ENCODE results near the gene KRTAP10-12. TPM values are rescaled to one million over a fixed set of nuclear protein-coding genes. Genes with fewer than 3 reads are reported as not detected.

The KRTAP10-12 gene
- total and polyA plus RNA-seq, 2 of the 13 experiments (the other 11 are each of a cell fraction or from before 2014, with no cell fraction given), result not detected

DNA sequence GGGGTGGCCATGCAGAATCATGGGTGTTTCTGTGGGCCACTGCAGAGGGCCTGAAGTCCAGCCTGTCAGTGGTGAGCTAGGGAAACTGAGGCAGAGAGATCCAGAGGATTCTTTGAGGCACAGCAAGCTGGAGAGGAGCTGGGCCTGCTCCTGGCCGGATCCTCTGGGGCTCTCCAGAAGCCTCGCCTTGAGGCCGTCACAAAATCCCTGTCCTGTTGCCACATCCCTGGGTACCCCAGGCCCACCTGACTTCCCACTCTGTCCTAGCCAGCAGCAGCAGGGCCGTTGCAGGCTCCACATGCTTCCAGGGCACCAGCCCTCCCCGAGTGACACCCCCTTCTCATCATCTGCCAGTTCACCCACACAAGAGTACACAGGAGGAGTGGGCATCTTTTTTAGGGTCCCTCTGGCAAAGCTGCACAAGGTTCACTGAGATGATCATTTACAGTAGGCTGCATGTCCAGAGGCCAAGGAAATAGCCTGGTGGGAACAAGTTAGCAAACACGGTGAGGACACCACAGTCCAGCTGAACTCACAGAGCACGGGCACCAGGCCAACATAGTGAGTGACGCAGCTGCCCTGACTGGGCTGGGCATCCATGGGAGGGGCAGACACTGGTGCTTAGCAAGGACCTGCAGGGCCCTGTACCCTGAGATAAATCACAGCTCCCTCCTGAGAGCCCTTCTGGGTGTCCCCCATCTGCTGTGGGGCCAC is 39.5 kb downstream of the KRTAP10-12 start (continued):
- TF ChIP-seq, protein P1, sequence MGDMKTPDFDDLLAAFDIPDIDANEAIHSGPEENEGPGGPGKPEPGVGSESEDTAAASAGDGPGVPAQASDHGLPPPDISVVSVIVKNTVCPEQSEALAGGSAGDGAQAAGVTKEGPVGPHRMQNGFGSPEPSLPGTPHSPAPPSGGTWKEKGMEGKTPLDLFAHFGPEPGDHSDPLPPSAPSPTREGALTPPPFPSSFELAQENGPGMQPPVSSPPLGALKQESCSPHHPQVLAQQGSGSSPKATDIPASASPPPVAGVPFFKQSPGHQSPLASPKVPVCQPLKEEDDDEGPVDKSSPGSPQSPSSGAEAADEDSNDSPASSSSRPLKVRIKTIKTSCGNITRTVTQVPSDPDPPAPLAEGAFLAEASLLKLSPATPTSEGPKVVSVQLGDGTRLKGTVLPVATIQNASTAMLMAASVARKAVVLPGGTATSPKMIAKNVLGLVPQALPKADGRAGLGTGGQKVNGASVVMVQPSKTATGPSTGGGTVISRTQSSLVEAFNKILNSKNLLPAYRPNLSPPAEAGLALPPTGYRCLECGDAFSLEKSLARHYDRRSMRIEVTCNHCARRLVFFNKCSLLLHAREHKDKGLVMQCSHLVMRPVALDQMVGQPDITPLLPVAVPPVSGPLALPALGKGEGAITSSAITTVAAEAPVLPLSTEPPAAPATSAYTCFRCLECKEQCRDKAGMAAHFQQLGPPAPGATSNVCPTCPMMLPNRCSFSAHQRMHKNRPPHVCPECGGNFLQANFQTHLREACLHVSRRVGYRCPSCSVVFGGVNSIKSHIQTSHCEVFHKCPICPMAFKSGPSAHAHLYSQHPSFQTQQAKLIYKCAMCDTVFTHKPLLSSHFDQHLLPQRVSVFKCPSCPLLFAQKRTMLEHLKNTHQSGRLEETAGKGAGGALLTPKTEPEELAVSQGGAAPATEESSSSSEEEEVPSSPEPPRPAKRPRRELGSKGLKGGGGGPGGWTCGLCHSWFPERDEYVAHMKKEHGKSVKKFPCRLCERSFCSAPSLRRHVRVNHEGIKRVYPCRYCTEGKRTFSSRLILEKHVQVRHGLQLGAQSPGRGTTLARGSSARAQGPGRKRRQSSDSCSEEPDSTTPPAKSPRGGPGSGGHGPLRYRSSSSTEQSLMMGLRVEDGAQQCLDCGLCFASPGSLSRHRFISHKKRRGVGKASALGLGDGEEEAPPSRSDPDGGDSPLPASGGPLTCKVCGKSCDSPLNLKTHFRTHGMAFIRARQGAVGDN (CRISPR knock-in tag; IDR thresholded peaks at IDR 0.05), result peak; percentile 63
- TF ChIP-seq KDM2A (CRISPR knock-in tag; IDR thresholded peaks at IDR 0.05; ENCODE audit: borderline replicate concordance, low read depth) (peak; percentile 26; the same call in 1 of the 2 replicates), RXRA (CRISPR knock-in tag; IDR thresholded peaks at IDR 0.05) (peak; percentile 70), NFIC (IDR thresholded peaks at IDR 0.05; ENCODE audit: low read length) (peak; percentile 65; the same call in 1 of the 2 replicates), SAP130 (CRISPR knock-in tag; IDR thresholded peaks at IDR 0.05; ENCODE audit: low read depth) (peak; percentile 72), ZNF607 (CRISPR knock-in tag; IDR thresholded peaks at IDR 0.05; ENCODE audit: borderline replicate concordance) (0 out of 2 replicates have a peak, but pooled peaks have one; percentile 28), ETV5 (CRISPR knock-in tag; IDR thresholded peaks at IDR 0.05; ENCODE audit: borderline replicate concordance) (0 out of 2 replicates have a peak, but pooled peaks have one; percentile 13), SALL1 (CRISPR knock-in tag; IDR thresholded peaks at IDR 0.05) (peak; percentile 75), ZNF615 (CRISPR knock-in tag; IDR thresholded peaks at IDR 0.05; ENCODE audit: borderline replicate concordance) (no peak), SPEN (CRISPR knock-in tag; IDR thresholded peaks at IDR 0.05; ENCODE audit: low read depth) (peak; percentile 34; the same call in 1 of the 2 replicates), NCOA2 (CRISPR knock-in tag; IDR thresholded peaks at IDR 0.05) (0 out of 2 replicates have a peak, but pooled peaks have one; percentile 33), MEF2D (CRISPR knock-in tag; IDR thresholded peaks at IDR 0.05) (0 out of 2 replicates have a peak, but pooled peaks have one; percentile 52), CREB1 (IDR thresholded peaks at IDR 0.05) (0 out of 2 replicates have a peak, but pooled peaks have one; percentile 12), CREB1 (CRISPR knock-in tag; IDR thresholded peaks at IDR 0.05) (no peak), MYC (CRISPR knock-in tag; IDR thresholded peaks at IDR 0.05; ENCODE audit: borderline replicate concordance) (peak; percentile 33; the same call in 1 of the 2 replicates), BRD4 (CRISPR knock-in tag; IDR thresholded peaks at IDR 0.05) (no peak), HNF4A (CRISPR knock-in tag; IDR thresholded peaks at IDR 0.05) (peak; percentile 85), ASH2L (IDR thresholded peaks at IDR 0.05; ENCODE audit: insufficient read length, low read depth, low read length) (no peak), ZBTB20 (CRISPR knock-in tag; IDR thresholded peaks at IDR 0.05; ENCODE audit: borderline replicate concordance, low read depth) (no peak), TEAD3 (CRISPR knock-in tag; optimal IDR thresholded peaks at IDR 0.05; ENCODE audit: borderline replicate concordance) (peak; percentile 69)
- TF ChIP-seq, protein P2, sequence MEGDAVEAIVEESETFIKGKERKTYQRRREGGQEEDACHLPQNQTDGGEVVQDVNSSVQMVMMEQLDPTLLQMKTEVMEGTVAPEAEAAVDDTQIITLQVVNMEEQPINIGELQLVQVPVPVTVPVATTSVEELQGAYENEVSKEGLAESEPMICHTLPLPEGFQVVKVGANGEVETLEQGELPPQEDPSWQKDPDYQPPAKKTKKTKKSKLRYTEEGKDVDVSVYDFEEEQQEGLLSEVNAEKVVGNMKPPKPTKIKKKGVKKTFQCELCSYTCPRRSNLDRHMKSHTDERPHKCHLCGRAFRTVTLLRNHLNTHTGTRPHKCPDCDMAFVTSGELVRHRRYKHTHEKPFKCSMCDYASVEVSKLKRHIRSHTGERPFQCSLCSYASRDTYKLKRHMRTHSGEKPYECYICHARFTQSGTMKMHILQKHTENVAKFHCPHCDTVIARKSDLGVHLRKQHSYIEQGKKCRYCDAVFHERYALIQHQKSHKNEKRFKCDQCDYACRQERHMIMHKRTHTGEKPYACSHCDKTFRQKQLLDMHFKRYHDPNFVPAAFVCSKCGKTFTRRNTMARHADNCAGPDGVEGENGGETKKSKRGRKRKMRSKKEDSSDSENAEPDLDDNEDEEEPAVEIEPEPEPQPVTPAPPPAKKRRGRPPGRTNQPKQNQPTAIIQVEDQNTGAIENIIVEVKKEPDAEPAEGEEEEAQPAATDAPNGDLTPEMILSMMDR (CRISPR knock-in tag; IDR thresholded peaks at IDR 0.05), result no peak
- TF ChIP-seq, protein P3, sequence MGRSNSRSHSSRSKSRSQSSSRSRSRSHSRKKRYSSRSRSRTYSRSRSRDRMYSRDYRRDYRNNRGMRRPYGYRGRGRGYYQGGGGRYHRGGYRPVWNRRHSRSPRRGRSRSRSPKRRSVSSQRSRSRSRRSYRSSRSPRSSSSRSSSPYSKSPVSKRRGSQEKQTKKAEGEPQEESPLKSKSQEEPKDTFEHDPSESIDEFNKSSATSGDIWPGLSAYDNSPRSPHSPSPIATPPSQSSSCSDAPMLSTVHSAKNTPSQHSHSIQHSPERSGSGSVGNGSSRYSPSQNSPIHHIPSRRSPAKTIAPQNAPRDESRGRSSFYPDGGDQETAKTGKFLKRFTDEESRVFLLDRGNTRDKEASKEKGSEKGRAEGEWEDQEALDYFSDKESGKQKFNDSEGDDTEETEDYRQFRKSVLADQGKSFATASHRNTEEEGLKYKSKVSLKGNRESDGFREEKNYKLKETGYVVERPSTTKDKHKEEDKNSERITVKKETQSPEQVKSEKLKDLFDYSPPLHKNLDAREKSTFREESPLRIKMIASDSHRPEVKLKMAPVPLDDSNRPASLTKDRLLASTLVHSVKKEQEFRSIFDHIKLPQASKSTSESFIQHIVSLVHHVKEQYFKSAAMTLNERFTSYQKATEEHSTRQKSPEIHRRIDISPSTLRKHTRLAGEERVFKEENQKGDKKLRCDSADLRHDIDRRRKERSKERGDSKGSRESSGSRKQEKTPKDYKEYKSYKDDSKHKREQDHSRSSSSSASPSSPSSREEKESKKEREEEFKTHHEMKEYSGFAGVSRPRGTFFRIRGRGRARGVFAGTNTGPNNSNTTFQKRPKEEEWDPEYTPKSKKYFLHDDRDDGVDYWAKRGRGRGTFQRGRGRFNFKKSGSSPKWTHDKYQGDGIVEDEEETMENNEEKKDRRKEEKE (IDR thresholded peaks at IDR 0.05), result no peak
